ENCODE results near the gene SORCS1.

GRCh38 chr10:106960812-106961211 is 203.7 kb downstream of the SORCS1 start:
- TF ChIP-seq POLR2A (IDR thresholded peaks at IDR 0.05), result no peak
- TF ChIP-seq CTCF (IDR thresholded peaks at IDR 0.05), result no peak

All from thyroid gland (tissue), 4 donors.